Calu3 (cell line): ENCODE measurements around the gene WAS. TPM values are rescaled to one million over a fixed set of nuclear protein-coding genes. Genes with fewer than 3 reads are reported as not detected.

Experiments
- Bru-seq: library from RNA; stranded (reverse); fragments of 400-500 nt; gene quantifications from one replicate; lab custom pipeline; 2021; lab: Mats Ljungman, UMichigan
- BruChase-seq, 2 experiments: library from RNA; stranded (reverse); fragments of 400-500 nt; gene quantifications; one replicate each; lab custom pipeline; 2021; lab: Mats Ljungman, UMichigan
- BruUV-seq: library from RNA; stranded (reverse); fragments of 400-500 nt; replicated peaks from 2 replicates; lab custom pipeline; 2021; lab: Mats Ljungman, UMichigan
- CTCF ChIA-PET: fragments of 300-600 bp; sonication (Branson Sonifier 250); formaldehyde crosslinking; loops from one replicate; lab custom pipeline; 2022; ENCODE audit warnings: antibody characterized with exemption; lab: Charles Lee
- DNase-seq: peaks from one replicate; pipeline ENCODE4 v3.0.0; 2022
- H3K27ac Mint-ChIP-seq: one replicate; pipeline ENCODE4 v1.8.0; 2022; ENCODE audit warnings: mixed read lengths; ENCODE audit not compliant: unreplicated experiment
- H3K27me3 Mint-ChIP-seq: one replicate; pipeline ENCODE4 v1.8.0; 2022; ENCODE audit warnings: mixed read lengths; ENCODE audit not compliant: unreplicated experiment
- H3K36me3 Mint-ChIP-seq: one replicate; pipeline ENCODE4 v1.8.0; 2022; ENCODE audit warnings: mild to moderate bottlenecking, moderate library complexity, mixed read lengths; ENCODE audit not compliant: insufficient read depth, unreplicated experiment
- H3K4me1 Mint-ChIP-seq: one replicate; pipeline ENCODE4 v1.8.0; 2022; ENCODE audit warnings: mild to moderate bottlenecking, low read depth, mixed read lengths; ENCODE audit not compliant: unreplicated experiment
- H3K4me3 Mint-ChIP-seq: one replicate; pipeline ENCODE4 v1.8.0; 2022; ENCODE audit warnings: mild to moderate bottlenecking, low read depth, moderate library complexity, mixed read lengths; ENCODE audit not compliant: unreplicated experiment
- H3K9me3 Mint-ChIP-seq: one replicate; pipeline ENCODE4 v1.8.0; 2022; ENCODE audit warnings: low read depth, mixed read lengths; ENCODE audit not compliant: unreplicated experiment
- intact Hi-C: fragments of 100-400 bp; cut with micrococcal nuclease; formaldehyde crosslinking; loops from one replicate; pipeline ENCODE4 v1.10.0; 2022; ENCODE audit not compliant: unreplicated experiment
- long read RNA-seq: library from polyadenylated mRNA; stranded (forward); transcript quantifications from one replicate; pipeline ENCODE4 v2.0.0, GENCODE V29; 2022
- total RNA-seq: library from RNA; stranded (reverse); gene quantifications from 2 replicates; pipeline ENCODE4 v1.2.3, GENCODE V29; 2022
- TF ChIP-seq, protein P1 (sequence below): fragments of 200-600 bp; IDR thresholded peaks from one replicate; pipeline ENCODE4 v1.8.0; 2022; ENCODE audit warnings: antibody characterized with exemption; ENCODE audit not compliant: unreplicated experiment

The WAS gene
- total RNA-seq: 1.1 TPM in 1 of 2 replicates, not detected in the other
- Bru-seq, nascent RNA: not detected
- percentile 15 among the genes with signal in this experiment for BruChase-seq, experiment 1, labeled RNA remaining after a 6-hour chase
- BruChase-seq, experiment 2, labeled RNA remaining after a 2-hour chase: percentile 9 among the genes with signal in this experiment
- long read RNA-seq: 0 reads

DNA sequence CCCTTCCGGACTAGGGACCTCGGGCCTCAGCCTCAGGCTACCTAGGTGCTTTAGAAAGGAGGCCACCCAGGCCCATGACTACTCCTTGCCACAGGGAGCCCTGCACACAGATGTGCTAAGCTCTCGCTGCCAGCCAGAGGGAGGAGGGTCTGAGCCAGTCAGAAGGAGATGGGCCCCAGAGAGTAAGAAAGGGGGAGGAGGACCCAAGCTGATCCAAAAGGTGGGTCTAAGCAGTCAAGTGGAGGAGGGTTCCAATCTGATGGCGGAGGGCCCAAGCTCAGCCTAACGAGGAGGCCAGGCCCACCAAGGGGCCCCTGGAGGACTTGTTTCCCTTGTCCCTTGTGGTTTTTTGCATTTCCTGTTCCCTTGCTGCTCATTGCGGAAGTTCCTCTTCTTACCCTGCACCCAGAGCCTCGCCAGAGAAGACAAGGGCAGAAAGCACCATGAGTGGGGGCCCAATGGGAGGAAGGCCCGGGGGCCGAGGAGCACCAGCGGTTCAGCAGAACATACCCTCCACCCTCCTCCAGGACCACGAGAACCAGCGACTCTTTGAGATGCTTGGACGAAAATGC, at the start of gene WAS:
Gene WAS, plus strand, starts transcription at position 389 of the 572 bp plus-strand sequence. Its CDS starts 55 bp downstream, at position 444.
- peaks cover 48% of the 10 kb centered on the region for H3K27me3 Mint-ChIP-seq
- TF ChIP-seq, protein P1, sequence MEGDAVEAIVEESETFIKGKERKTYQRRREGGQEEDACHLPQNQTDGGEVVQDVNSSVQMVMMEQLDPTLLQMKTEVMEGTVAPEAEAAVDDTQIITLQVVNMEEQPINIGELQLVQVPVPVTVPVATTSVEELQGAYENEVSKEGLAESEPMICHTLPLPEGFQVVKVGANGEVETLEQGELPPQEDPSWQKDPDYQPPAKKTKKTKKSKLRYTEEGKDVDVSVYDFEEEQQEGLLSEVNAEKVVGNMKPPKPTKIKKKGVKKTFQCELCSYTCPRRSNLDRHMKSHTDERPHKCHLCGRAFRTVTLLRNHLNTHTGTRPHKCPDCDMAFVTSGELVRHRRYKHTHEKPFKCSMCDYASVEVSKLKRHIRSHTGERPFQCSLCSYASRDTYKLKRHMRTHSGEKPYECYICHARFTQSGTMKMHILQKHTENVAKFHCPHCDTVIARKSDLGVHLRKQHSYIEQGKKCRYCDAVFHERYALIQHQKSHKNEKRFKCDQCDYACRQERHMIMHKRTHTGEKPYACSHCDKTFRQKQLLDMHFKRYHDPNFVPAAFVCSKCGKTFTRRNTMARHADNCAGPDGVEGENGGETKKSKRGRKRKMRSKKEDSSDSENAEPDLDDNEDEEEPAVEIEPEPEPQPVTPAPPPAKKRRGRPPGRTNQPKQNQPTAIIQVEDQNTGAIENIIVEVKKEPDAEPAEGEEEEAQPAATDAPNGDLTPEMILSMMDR: no peak
- H3K36me3 Mint-ChIP-seq: no peaks in the 10 kb centered on the region
- no peaks in the 10 kb centered on the region for H3K9me3 Mint-ChIP-seq
- intact Hi-C loops: no loop called here
- H3K4me3 Mint-ChIP-seq: no peak within 1 kb of the TSS
- BruUV-seq: no TSS peak
- no peak for DNase-seq
- CTCF ChIA-PET: no interaction called here
- H3K4me1 Mint-ChIP-seq: no peaks in the 10 kb centered on the region
- H3K27ac Mint-ChIP-seq: no peak within 1 kb of the TSS

DNA sequence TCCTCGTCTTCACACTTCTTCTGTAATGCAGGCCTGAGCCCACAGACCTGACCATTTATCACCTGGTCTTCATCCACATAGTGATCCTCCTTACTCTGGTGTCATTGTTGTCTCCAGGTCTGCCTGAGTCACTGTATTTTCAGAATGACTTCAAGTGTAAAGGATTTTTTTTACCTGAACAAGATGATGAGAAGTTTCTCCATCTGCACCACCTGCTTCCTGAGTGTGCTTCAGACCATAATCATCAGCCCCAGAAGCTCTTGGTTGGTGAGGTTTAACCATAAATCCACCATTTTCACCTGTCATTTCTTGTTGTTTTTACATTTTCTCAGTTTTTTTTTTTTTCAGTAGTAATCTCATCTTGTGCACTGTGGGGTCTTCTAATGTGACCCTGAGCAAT, 47.3 kb upstream of the WAS start:
- Mint-ChIP-seq H3K4me1 (no peaks in the 10 kb centered on the region), H3K9me3 (no peaks in the 10 kb centered on the region), H3K27ac (no peak overlapping the region), H3K36me3 (no peaks in the 10 kb centered on the region), H3K4me3 (no peak overlapping the region), H3K27me3 (no peaks in the 10 kb centered on the region)
- TF ChIP-seq, protein P1: no peak
- DNase-seq: no peak
- intact Hi-C loops: no loop called here
- no TSS peak for BruUV-seq
- CTCF ChIA-PET: no interaction called here

DNA sequence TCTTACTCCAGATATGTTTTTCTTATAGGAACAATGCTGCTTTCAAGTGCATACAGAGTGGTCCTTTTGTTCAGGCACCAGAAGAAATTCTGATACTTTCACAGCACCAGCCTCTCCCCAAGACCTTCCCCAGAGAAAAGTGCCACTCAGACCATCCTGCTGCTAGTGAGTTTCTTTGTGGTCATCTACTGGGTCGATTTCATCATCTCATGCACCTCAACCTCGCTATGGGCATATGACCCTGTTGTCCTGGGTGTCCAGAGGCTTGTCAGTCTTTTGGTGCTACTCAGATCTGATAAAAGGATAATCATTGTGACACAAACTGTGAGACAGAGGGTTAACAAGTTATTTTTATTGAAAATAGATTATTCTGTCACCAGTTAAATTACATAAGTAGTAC, 46.8 kb upstream of the WAS start:
- CTCF ChIA-PET: no interaction called here
- Mint-ChIP-seq H3K27ac (no peak overlapping the region), H3K9me3 (no peaks in the 10 kb centered on the region), H3K4me1 (no peaks in the 10 kb centered on the region), H3K27me3 (no peaks in the 10 kb centered on the region), H3K4me3 (no peak overlapping the region), H3K36me3 (no peaks in the 10 kb centered on the region)
- intact Hi-C loops: no loop called here
- no peak for DNase-seq
- TF ChIP-seq, protein P1: no peak
- no TSS peak for BruUV-seq

DNA sequence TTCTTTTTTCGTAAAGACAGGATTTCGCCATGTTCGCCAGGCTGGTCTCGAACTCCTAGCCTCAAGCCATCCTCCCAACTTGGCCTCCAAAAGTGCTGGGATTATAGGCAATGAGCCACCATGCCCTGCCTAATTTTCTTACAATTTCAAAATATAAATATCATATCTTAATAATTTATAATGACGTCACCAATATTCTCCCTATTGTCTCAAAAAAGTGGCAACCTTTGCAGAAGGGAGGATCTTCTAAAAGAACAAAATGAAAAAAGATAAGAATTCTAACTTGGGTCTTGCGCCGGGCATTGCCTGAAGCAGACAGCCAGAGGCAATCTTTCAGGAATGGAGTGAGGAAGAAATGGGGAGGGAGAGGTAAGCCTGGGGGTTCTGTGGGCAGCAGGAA, 37.9 kb upstream of the WAS start:
- no peak overlapping the region for H3K4me3 Mint-ChIP-seq
- CTCF ChIA-PET: no interaction called here
- no TSS peak for BruUV-seq
- no peaks in the 10 kb centered on the region for H3K4me1 Mint-ChIP-seq
- no peaks in the 10 kb centered on the region for H3K9me3 Mint-ChIP-seq
- H3K27ac Mint-ChIP-seq: no peak overlapping the region
- intact Hi-C loops: no loop called here
- H3K27me3 Mint-ChIP-seq: no peaks in the 10 kb centered on the region
- no peak for DNase-seq
- H3K36me3 Mint-ChIP-seq: no peaks in the 10 kb centered on the region
- TF ChIP-seq, protein P1: no peak
